Neural progenitor cell (in vitro differentiated cells): ENCODE data around the gene ARHGEF11. TPM values are rescaled to one million over a fixed set of nuclear protein-coding genes. Genes with fewer than 3 reads are reported as not detected.

Source experiments
- DNase-seq: peaks from one replicate; pipeline ENCODE4 v3.0.0-alpha.2; 2016; ENCODE audit warnings: low spot score
- H2AFZ ChIP-seq: fragments of 200-600 bp; sonication (generic); replicated peaks from 2 replicates; pipeline ENCODE4 v1.6.1; 2016; ENCODE audit warnings: antibody characterized with exemption
- H3F3A ChIP-seq: fragments of 200-600 bp; sonication (generic); 2 replicates; pipeline ENCODE4 v1.6.1; 2016; ENCODE audit warnings: antibody characterized with exemption, low read depth
- H3K27ac ChIP-seq: fragments of 200-600 bp; sonication (generic); 2 replicates; pipeline ENCODE4 v1.5.1; 2016; ENCODE audit warnings: mild to moderate bottlenecking
- H3K27me3 ChIP-seq: fragments of 200-600 bp; sonication (generic); 2 replicates; pipeline ENCODE4 v1.6.1; 2016; ENCODE audit warnings: mild to moderate bottlenecking, moderate library complexity
- H3K36me3 ChIP-seq: fragments of 200-600 bp; sonication (generic); 2 replicates; pipeline ENCODE4 v1.5.1; 2016
- H3K4me1 ChIP-seq: fragments of 200-600 bp; sonication (generic); 2 replicates; pipeline ENCODE4 v1.6.1; 2016; ENCODE audit warnings: mixed run types
- H3K4me2 ChIP-seq: fragments of 200-600 bp; sonication (generic); 2 replicates; pipeline ENCODE4 v1.6.1; 2016
- H3K4me3 ChIP-seq: fragments of 200-600 bp; sonication (generic); 2 replicates; pipeline ENCODE4 v1.5.1; 2016
- H3K79me2 ChIP-seq: fragments of 200-600 bp; sonication (generic); 2 replicates; pipeline ENCODE4 v1.6.1; 2016; ENCODE audit warnings: low read depth
- H3K9ac ChIP-seq: fragments of 200-600 bp; sonication (generic); 2 replicates; pipeline ENCODE4 v1.6.1; 2016
- H3K9me3 ChIP-seq: fragments of 200-600 bp; sonication (generic); 2 replicates; pipeline ENCODE4 v1.5.1; 2016; ENCODE audit warnings: low read depth
- H4K20me1 ChIP-seq: fragments of 200-600 bp; sonication (generic); 2 replicates; pipeline ENCODE4 v1.6.1; 2016; ENCODE audit warnings: low read depth
- H3K27ac Mint-ChIP-seq: 3 replicates; pipeline ENCODE4 v1.8.0; 2021; ENCODE audit warnings: mixed read lengths
- H3K27me3 Mint-ChIP-seq: 2 replicates; pipeline ENCODE4 v1.8.0; 2022; ENCODE audit warnings: low read depth, mild to moderate bottlenecking, inconsistent platforms, moderate library complexity, mixed read lengths; ENCODE audit not compliant: insufficient read depth
- H3K36me3 Mint-ChIP-seq: 3 replicates; pipeline ENCODE4 v1.8.0; 2021; ENCODE audit warnings: mixed read lengths
- H3K4me1 Mint-ChIP-seq: 3 replicates; pipeline ENCODE4 v1.8.0; 2021; ENCODE audit warnings: mixed read lengths
- H3K4me3 Mint-ChIP-seq: 3 replicates; pipeline ENCODE4 v1.8.0; 2021; ENCODE audit warnings: mild to moderate bottlenecking, moderate library complexity, mixed read lengths
- H3K9me3 Mint-ChIP-seq: 3 replicates; pipeline ENCODE4 v1.8.0; 2020; ENCODE audit warnings: mixed read lengths
- CTCF ChIP-seq: fragments of 200-600 bp; sonication (generic); IDR thresholded peaks from 2 replicates; pipeline ENCODE4 v1.5.1; 2017; ENCODE audit warnings: antibody characterized with exemption, mild to moderate bottlenecking
- EZH2 ChIP-seq: fragments of 200-600 bp; sonication (generic); IDR thresholded peaks from 2 replicates; pipeline ENCODE4 v1.6.1; 2017; ENCODE audit warnings: antibody characterized with exemption, mild to moderate bottlenecking, moderate library complexity
- EZH2phosphoT487 ChIP-seq: fragments of 200-600 bp; sonication (generic); IDR thresholded peaks from 2 replicates; pipeline ENCODE4 v1.6.1; 2017; ENCODE audit warnings: antibody characterized with exemption
- total RNA-seq: library from RNA; depleted of rRNA; stranded (reverse); fragments of >200 nt; gene quantifications from 2 replicates; pipeline ENCODE4 v1.2.3, GENCODE V29; 2015; ENCODE audit warnings: low replicate concordance

ARHGEF11 gene
- total RNA-seq, 1 donor from 2014 or later: 31.9 TPM

GRCh38 chr1:156938813-156939212, 106.7 kb downstream of the ARHGEF11 start:
- no peak overlapping the region for H3K27ac Mint-ChIP-seq
- TF ChIP-seq EZH2phosphoT487 (no peak), CTCF (no peak), EZH2 (no peak)
- no peaks in the 10 kb centered on the region for H3K4me1 ChIP-seq
- H3K27ac ChIP-seq: no peak overlapping the region
- DNase-seq: no peak
- no peaks in the 10 kb centered on the region for H4K20me1 ChIP-seq
- H3K4me2 ChIP-seq: no peak overlapping the region
- H3F3A ChIP-seq: no peaks in the 10 kb centered on the region
- H3K36me3 ChIP-seq: no peaks in the 10 kb centered on the region
- no peaks in the 10 kb centered on the region for H3K4me1 Mint-ChIP-seq
- no peak overlapping the region for H2AFZ ChIP-seq
- H3K9me3 ChIP-seq: no peaks in the 10 kb centered on the region
- no peak overlapping the region for H3K4me3 ChIP-seq
- H3K9ac ChIP-seq: no peak overlapping the region
- H3K27me3 ChIP-seq: no peaks in the 10 kb centered on the region
- no peaks in the 10 kb centered on the region for H3K79me2 ChIP-seq
- no peaks in the 10 kb centered on the region for H3K9me3 Mint-ChIP-seq
- peaks cover 36% of the 10 kb centered on the region for H3K36me3 Mint-ChIP-seq
- H3K27me3 Mint-ChIP-seq: peaks cover 5% of the 10 kb centered on the region
- no peak overlapping the region for H3K4me3 Mint-ChIP-seq

- H3K36me3 Mint-ChIP-seq: peaks cover 30% of the 10 kb centered on the region
- no peaks in the 10 kb centered on the region for H3K9me3 Mint-ChIP-seq
- Histone ChIP-seq H3K27ac (no peak overlapping the region), H3K4me3 (no peak overlapping the region), H3K4me2 (no peak overlapping the region), H2AFZ (no peak overlapping the region), H3K27me3 (no peaks in the 10 kb centered on the region), H4K20me1 (peaks cover 6% of the 10 kb centered on the region), H3K36me3 (no peaks in the 10 kb centered on the region), H3K9ac (no peak overlapping the region), H3F3A (no peaks in the 10 kb centered on the region), H3K9me3 (no peaks in the 10 kb centered on the region), H3K4me1 (peaks cover 8% of the 10 kb centered on the region), H3K79me2 (no peaks in the 10 kb centered on the region)
- H3K27ac Mint-ChIP-seq: no peak overlapping the region
- H3K27me3 Mint-ChIP-seq: peaks cover 6% of the 10 kb centered on the region
- DNase-seq: no peak
- peaks cover 4% of the 10 kb centered on the region for H3K4me1 Mint-ChIP-seq
- no peak for TF ChIP-seq EZH2phosphoT487
- TF ChIP-seq CTCF: no peak
- TF ChIP-seq EZH2: no peak
- H3K4me3 Mint-ChIP-seq: no peak overlapping the region
Observed at GRCh38 chr1:156937883-156938282, 107.7 kb downstream of the ARHGEF11 start.

DNA sequence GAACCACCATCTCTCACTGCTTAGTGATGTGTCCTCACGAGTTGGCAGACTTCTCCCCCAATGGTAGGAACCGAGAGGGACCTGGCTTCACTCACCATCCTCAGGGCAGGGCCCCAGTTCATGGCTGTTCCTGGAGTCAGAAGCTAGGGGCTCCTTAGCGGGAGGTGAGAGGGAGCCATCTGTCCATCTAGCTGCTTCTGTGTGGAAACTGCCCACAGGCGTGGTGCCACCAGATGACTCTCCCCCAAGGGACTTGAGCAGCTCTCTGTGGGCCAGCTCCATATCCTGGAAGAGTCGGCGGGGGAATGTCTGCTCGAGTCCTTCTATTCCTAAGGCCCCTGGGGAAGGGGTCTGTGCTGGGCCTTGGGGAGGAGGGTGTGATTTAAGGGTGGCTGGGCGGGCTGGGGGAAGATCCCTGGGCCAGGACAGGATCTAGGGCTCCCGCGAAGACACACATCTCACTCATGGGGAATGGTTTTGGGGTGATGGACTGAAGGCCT, 108.8 kb downstream of the ARHGEF11 start:
- no peak overlapping the region for H3K4me2 ChIP-seq
- Mint-ChIP-seq H3K4me1 (peaks cover 9% of the 10 kb centered on the region), H3K9me3 (no peaks in the 10 kb centered on the region), H3K27me3 (peaks cover 12% of the 10 kb centered on the region), H3K36me3 (peaks cover 26% of the 10 kb centered on the region), H3K27ac (no peak overlapping the region), H3K4me3 (no peak overlapping the region)
- no peak overlapping the region for H3K4me3 ChIP-seq
- H3K36me3 ChIP-seq: no peaks in the 10 kb centered on the region
- no peaks in the 10 kb centered on the region for H3K9me3 ChIP-seq
- H4K20me1 ChIP-seq: peaks cover 10% of the 10 kb centered on the region
- H3K9ac ChIP-seq: no peak overlapping the region
- H3K27me3 ChIP-seq: peaks cover 3% of the 10 kb centered on the region
- DNase-seq: no peak
- H3K4me1 ChIP-seq: peaks cover 11% of the 10 kb centered on the region
- no peaks in the 10 kb centered on the region for H3F3A ChIP-seq
- no peak for TF ChIP-seq CTCF
- TF ChIP-seq EZH2phosphoT487: no peak
- no peak for TF ChIP-seq EZH2
- H3K79me2 ChIP-seq: no peaks in the 10 kb centered on the region
- no peak overlapping the region for H3K27ac ChIP-seq
- no peak overlapping the region for H2AFZ ChIP-seq
